Endothelial cell of umbilical vein (primary cell): ENCODE measurements around the gene GIPR. TPM values are rescaled to one million over a fixed set of nuclear protein-coding genes. Genes with fewer than 3 reads are reported as not detected.

Source experiments
- BruUV-seq: library from RNA; stranded (reverse); fragments of 400-500 nt; replicated peaks from 2 replicates; lab custom pipeline; 2021; lab: Mats Ljungman, UMichigan
- CTCF ChIA-PET: fragments of 300-600, 350-600 bp; sonication (Branson Sonifier 250); formaldehyde crosslinking; loops from one replicate; lab custom pipeline; 2021; ENCODE audit warnings: antibody characterized with exemption, inconsistent platforms; lab: Charles Lee
- POLR2A ChIA-PET: fragments of 300-600, 350-600 bp; sonication (Branson Sonifier 250); formaldehyde crosslinking; loops from one replicate; lab custom pipeline; 2021; ENCODE audit warnings: antibody characterized with exemption, inconsistent platforms; lab: Charles Lee
- DNase-seq: peaks from one replicate; pipeline ENCODE4 v3.0.0-alpha.2; 2011; ENCODE audit warnings: low read depth, low spot score
- FAIRE-seq: peaks from 2 replicates; lab custom pipeline; 2011; peaks lifted over from hg19 to GRCh38; lab: Jason Lieb, UNC
- H2AFZ ChIP-seq: 2 replicates; pipeline ENCODE4 v1.6.0; 2012; ENCODE audit warnings: low read depth, low read length, control low read depth, inconsistent platforms
- H3K27ac ChIP-seq: 2 replicates; pipeline ENCODE4 v1.5.1; 2011; ENCODE audit warnings: low read depth, mild to moderate bottlenecking, control low read depth, low read length, moderate library complexity; ENCODE audit not compliant: insufficient read depth
- H3K27me3 ChIP-seq, 2 experiments: 2 replicates each; pipeline versions ENCODE4 v1.6.0 to v1.6.1; 2011; ENCODE audit warnings: low read length in 2 of 2, mixed read lengths in 1 of 2; ENCODE audit not compliant: control insufficient read depth in 2 of 2, insufficient read depth in 2 of 2
- H3K36me3 ChIP-seq, 2 experiments: 2 replicates in 1 of 2; 3 replicates in 1 of 2; pipeline ENCODE4 v1.5.1; 2011; ENCODE audit warnings: low read length in 2 of 2, mild to moderate bottlenecking in 1 of 2, moderate library complexity in 1 of 2; ENCODE audit not compliant: control insufficient read depth in 2 of 2, insufficient read depth in 2 of 2; ENCODE audit errors: extremely low read depth in 1 of 2
- H3K4me1 ChIP-seq: 3 replicates; pipeline ENCODE4 v1.5.1; 2011; ENCODE audit warnings: mild to moderate bottlenecking, low read length; ENCODE audit not compliant: control insufficient read depth, insufficient read depth; ENCODE audit errors: extremely low read depth
- H3K4me2 ChIP-seq: 2 replicates; pipeline ENCODE4 v1.6.1; 2011; ENCODE audit warnings: low read length, control low read depth, mixed read lengths; ENCODE audit not compliant: insufficient read depth
- H3K4me3 ChIP-seq, 3 experiments: fragments of 200-600 bp in 1 of 3; sonication (generic), shearing (Covaris generic) in 1 of 3; replicated peaks in 1 of 3; 2 replicates each; pipeline ENCODE4 v1.5.1; 2011 to 2016; ENCODE audit warnings: control low read depth in 3 of 3, low read length in 3 of 3, mild to moderate bottlenecking in 2 of 3, inconsistent platforms in 1 of 3, low read depth in 1 of 3, moderate library complexity in 1 of 3; ENCODE audit not compliant: insufficient read depth in 1 of 3
- H3K79me2 ChIP-seq: 2 replicates; pipeline ENCODE4 v1.6.0; 2012; ENCODE audit warnings: low read length, inconsistent platforms; ENCODE audit not compliant: control insufficient read depth, insufficient read depth
- H3K9ac ChIP-seq: replicated peaks from 2 replicates; pipeline ENCODE3; 2011; ENCODE audit warnings: low read length, control low read depth; ENCODE audit not compliant: insufficient read depth; ENCODE audit errors: extremely low read depth
- H3K9me1 ChIP-seq: replicated peaks from 3 replicates; pipeline ENCODE4 v1.6.0; 2011; ENCODE audit warnings: mild to moderate bottlenecking, low read length; ENCODE audit not compliant: control insufficient read depth, insufficient read depth; ENCODE audit errors: extremely low read depth
- H3K9me3 ChIP-seq: replicated peaks from 2 replicates; pipeline ENCODE4 v1.5.1; 2012; ENCODE audit warnings: low read length, inconsistent platforms; ENCODE audit not compliant: control insufficient read depth, insufficient read depth
- H4K20me1 ChIP-seq: replicated peaks from 2 replicates; pipeline ENCODE3; 2011; ENCODE audit warnings: mild to moderate bottlenecking, low read length; ENCODE audit not compliant: control insufficient read depth, insufficient read depth; ENCODE audit errors: extremely low read depth
- CTCF ChIP-seq, 2 donors: IDR thresholded peaks; 1 replicate in 1 of 2; 2 replicates in 1 of 2; pipeline ENCODE4 v1.5.1; 2011; ENCODE audit warnings: low read length in 2 of 2, mild to moderate bottlenecking in 2 of 2, moderate library complexity in 2 of 2, control low read depth in 1 of 2, inconsistent platforms in 1 of 2, low read depth in 1 of 2; ENCODE audit not compliant: insufficient read depth in 1 of 2; ENCODE audit errors: extremely low read depth in 1 of 2
- FOS ChIP-seq: IDR thresholded peaks from 2 replicates; pipeline ENCODE4 v1.6.1; 2011; ENCODE audit warnings: mild to moderate bottlenecking, low read length, moderate library complexity, borderline replicate concordance; ENCODE audit not compliant: insufficient read depth
- GATA2 ChIP-seq: IDR thresholded peaks from 2 replicates; pipeline ENCODE4 v1.7.0; 2011; ENCODE audit warnings: low read depth, mild to moderate bottlenecking, moderate library complexity, mixed read lengths, low read length; ENCODE audit not compliant: insufficient read length, insufficient read depth
- JUN ChIP-seq: IDR thresholded peaks from 2 replicates; pipeline ENCODE4 v1.6.1; 2011; ENCODE audit warnings: borderline replicate concordance, low read depth; ENCODE audit not compliant: insufficient read length, insufficient read depth
- MAX ChIP-seq: IDR thresholded peaks from 2 replicates; pipeline ENCODE4 v1.6.1; 2011; ENCODE audit not compliant: insufficient read depth, insufficient read length
- MYC ChIP-seq: IDR thresholded peaks from one replicate; pipeline ENCODE4 v1.6.1; 2011; ENCODE audit warnings: mild to moderate bottlenecking, low read depth, low read length
- dilution Hi-C: fragments of 300-500 bp; cut with MboI; formaldehyde crosslinking; loops from one replicate; pipeline ENCODE4 v1.15.0; 2019; ENCODE audit warnings: low sequenced_read_pairs; ENCODE audit not compliant: extremely low pct_ligation_motif_present
- intact Hi-C: fragments of 100-400 bp; cut with micrococcal nuclease; formaldehyde crosslinking; loops from one replicate; pipeline ENCODE4 v1.10.0; 2022
- polyA plus RNA-seq, 4 experiments: library from polyadenylated mRNA; depleted of rRNA in 3 of 4; stranded (reverse) in 3 of 4; unstranded in 1 of 4; fragments of >200 nt; gene quantifications; 2 replicates each; pipeline versions ENCODE4 v1.2.1 to v1.2.3, GENCODE V29; 2011 to 2012; ENCODE audit warnings: missing spikeins in 1 of 4
- total RNA-seq: library from RNA; stranded (reverse); gene quantifications from 2 replicates; pipeline ENCODE4 v1.2.3, GENCODE V29; 2021

The GIPR gene
- total and polyA plus RNA-seq, 2 donors (not counting 3 experiments of a cell fraction or from before 2014, with no cell fraction given): not detected

- ChIA-PET POLR2A (no interaction called here), CTCF (interaction anchor here (4.0 kb wide), 1 partner anchor 20 kb away, joined by 12 read pairs; no protein-coding TSS in a partner anchor)
- dilution Hi-C loops: no loop called here
- FAIRE-seq: no peak
- Histone ChIP-seq H2AFZ (no peak overlapping the region), H3K4me1 (no peaks in the 10 kb centered on the region), H4K20me1 (no peaks in the 10 kb centered on the region), H3K27ac (no peak overlapping the region), H3K9me3 (no peaks in the 10 kb centered on the region), H3K9me1 (no peaks in the 10 kb centered on the region), H3K27me3 (no peaks in the 10 kb centered on the region), H3K4me3 (no peak overlapping the region), H3K9ac (no peak overlapping the region), H3K36me3 (peaks cover 0 to 8% of the 10 kb centered on the region in 2 experiments), H3K4me2 (no peak overlapping the region), H3K79me2 (no peaks in the 10 kb centered on the region)
- no TSS peak for BruUV-seq
- intact Hi-C loops: no loop called here
- TF ChIP-seq CTCF (IDR thresholded peaks at IDR 0.05; ENCODE audit: extremely low read depth in 1 of 2, insufficient read depth in 1 of 2, low read depth in 1 of 2, low read length in 2 of 2) (no peak), FOS (no peak), JUN (no peak), GATA2 (no peak), MAX (no peak), MYC (no peak)
- no peak for DNase-seq
Observed at GRCh38 chr19:45621389-45621788, 46.6 kb upstream of the GIPR start.
